H9 (cell line): ENCODE measurements around the gene RFX1. TPM values are rescaled to one million over a fixed set of nuclear protein-coding genes. Genes with fewer than 3 reads are reported as not detected.

ENCODE experiments used
- DNase-seq: peaks from one replicate; pipeline ENCODE4 v3.0.0-alpha.2; 2017
- H2AFZ ChIP-seq: one replicate; pipeline ENCODE4 v1.6.1; 2013; ENCODE audit warnings: mild to moderate bottlenecking, low read length, control low read depth, moderate library complexity
- H2AK5ac ChIP-seq: 2 replicates; pipeline ENCODE4 v1.6.1; 2013; ENCODE audit warnings: low read length, control low read depth, mixed read lengths; ENCODE audit not compliant: insufficient read length
- H2BK120ac ChIP-seq: one replicate; pipeline ENCODE4 v1.6.1; 2013; ENCODE audit warnings: low read depth, mild to moderate bottlenecking, low read length, control low read depth, inconsistent platforms; ENCODE audit not compliant: poor library complexity, severe bottlenecking
- H2BK12ac ChIP-seq: 2 replicates; pipeline ENCODE4 v1.6.1; 2013; ENCODE audit warnings: low read length, control low read depth, mixed read lengths, low read depth; ENCODE audit not compliant: insufficient read length
- H2BK15ac ChIP-seq: 2 replicates; pipeline ENCODE4 v1.6.1; 2013; ENCODE audit warnings: low read depth, low read length, control low read depth
- H2BK20ac ChIP-seq: one replicate; pipeline ENCODE4 v1.6.1; 2013; ENCODE audit warnings: low read depth, mild to moderate bottlenecking, low read length, control low read depth, inconsistent platforms; ENCODE audit not compliant: poor library complexity, severe bottlenecking
- H2BK5ac ChIP-seq: 2 replicates; pipeline ENCODE4 v1.6.1; 2013; ENCODE audit warnings: low read length, control low read depth, mixed read lengths; ENCODE audit not compliant: insufficient read length
- H3K14ac ChIP-seq: 2 replicates; pipeline ENCODE4 v1.6.1; 2013; ENCODE audit warnings: low read length, control low read depth; ENCODE audit not compliant: insufficient read depth
- H3K18ac ChIP-seq: 2 replicates; pipeline ENCODE4 v1.6.1; 2013; ENCODE audit warnings: low read depth, mild to moderate bottlenecking, mixed read lengths, low read length, control low read depth; ENCODE audit not compliant: insufficient read length
- H3K23ac ChIP-seq: 2 replicates; pipeline ENCODE4 v1.6.1; 2013; ENCODE audit warnings: low read length, control low read depth, mixed read lengths, low read depth; ENCODE audit not compliant: insufficient read length
- H3K23me2 ChIP-seq: 2 replicates; pipeline ENCODE4 v1.6.1; 2013; ENCODE audit warnings: low read depth, mild to moderate bottlenecking, mixed read lengths, low read length, control low read depth; ENCODE audit not compliant: insufficient read length, poor library complexity, severe bottlenecking
- H3K27ac ChIP-seq: 2 replicates; pipeline ENCODE4 v1.5.1; 2013; ENCODE audit warnings: low read length, control low read depth, mixed read lengths, low read depth; ENCODE audit not compliant: insufficient read length
- H3K27me3 ChIP-seq: 2 replicates; pipeline ENCODE4 v1.6.1; 2013; ENCODE audit warnings: low read length, control low read depth, inconsistent platforms; ENCODE audit not compliant: insufficient read depth
- H3K4ac ChIP-seq: 2 replicates; pipeline ENCODE4 v1.6.1; 2013; ENCODE audit warnings: low read depth, mild to moderate bottlenecking, control low read depth, inconsistent platforms, low read length, moderate library complexity
- H3K4me1 ChIP-seq: 2 replicates; pipeline ENCODE4 v1.6.1; 2013; ENCODE audit warnings: low read length, control low read depth, inconsistent platforms; ENCODE audit not compliant: insufficient read depth
- H3K4me2 ChIP-seq: 2 replicates; pipeline ENCODE4 v1.6.1; 2013; ENCODE audit warnings: low read length, control low read depth, mixed read lengths; ENCODE audit not compliant: insufficient read length, insufficient read depth
- H3K56ac ChIP-seq: 2 replicates; pipeline ENCODE4 v1.6.1; 2013; ENCODE audit warnings: low read depth, mild to moderate bottlenecking, mixed read lengths, low read length, control low read depth; ENCODE audit not compliant: insufficient read length
- H3K79me1 ChIP-seq: 2 replicates; pipeline ENCODE4 v1.6.1; 2013; ENCODE audit warnings: low read depth, mild to moderate bottlenecking, moderate library complexity, low read length, control low read depth, inconsistent platforms; ENCODE audit not compliant: insufficient read depth, poor library complexity, severe bottlenecking
- H3K79me2 ChIP-seq: 2 replicates; pipeline ENCODE4 v1.6.1; 2013; ENCODE audit warnings: low read length, control low read depth, inconsistent platforms; ENCODE audit not compliant: insufficient read depth
- H3K9ac ChIP-seq: 2 replicates; pipeline ENCODE4 v1.6.1; 2013; ENCODE audit warnings: low read length, control low read depth, mixed read lengths; ENCODE audit not compliant: insufficient read length; ENCODE audit errors: extremely low read depth
- H3K9me3 ChIP-seq: one replicate; pipeline ENCODE4 v1.6.1; 2013; ENCODE audit warnings: low read depth, low read length, inconsistent platforms; ENCODE audit not compliant: control insufficient read depth
- H3T11ph ChIP-seq: one replicate; pipeline ENCODE4 v1.6.1; 2013; ENCODE audit warnings: mild to moderate bottlenecking, low read length, control low read depth, inconsistent platforms
- H4K20me1 ChIP-seq: one replicate; pipeline ENCODE4 v1.6.1; 2013; ENCODE audit not compliant: control insufficient read depth, insufficient read length, insufficient read depth
- H4K5ac ChIP-seq: 2 replicates; pipeline ENCODE4 v1.6.1; 2013; ENCODE audit warnings: low read depth, mild to moderate bottlenecking, mixed read lengths, low read length, control low read depth; ENCODE audit not compliant: insufficient read length
- H4K8ac ChIP-seq: replicated peaks from 2 replicates; pipeline ENCODE4 v1.6.1; 2013; ENCODE audit warnings: low read length, control low read depth, mixed read lengths, low read depth; ENCODE audit not compliant: insufficient read length
- H4K91ac ChIP-seq: 2 replicates; pipeline ENCODE4 v1.6.1; 2013; ENCODE audit warnings: low read depth, mild to moderate bottlenecking, moderate library complexity, mixed read lengths, low read length, control low read depth; ENCODE audit not compliant: insufficient read length
- H3K27ac Mint-ChIP-seq, 3 experiments: 2 replicates in 2 of 3; 3 replicates in 1 of 3; pipeline ENCODE4 v1.8.0; 2020 to 2021; ENCODE audit warnings: mixed read lengths in 3 of 3, mild to moderate bottlenecking in 1 of 3, moderate library complexity in 1 of 3
- H3K27me3 Mint-ChIP-seq: 2 replicates; pipeline ENCODE4 v1.8.0; 2021; ENCODE audit warnings: low read depth, mild to moderate bottlenecking, moderate library complexity, mixed read lengths
- H3K36me3 Mint-ChIP-seq, 3 experiments: 2 replicates in 2 of 3; 3 replicates in 1 of 3; pipeline ENCODE4 v1.8.0; 2020 to 2021; ENCODE audit warnings: low read depth in 3 of 3, mixed read lengths in 3 of 3; ENCODE audit not compliant: insufficient read depth in 1 of 3
- H3K4me1 Mint-ChIP-seq, 2 experiments: 2 replicates each; pipeline ENCODE4 v1.8.0; 2020; ENCODE audit warnings: mixed read lengths in 2 of 2
- H3K4me3 Mint-ChIP-seq, 2 experiments: 2 replicates in 1 of 2; 3 replicates in 1 of 2; pipeline ENCODE4 v1.8.0; 2020 to 2021; ENCODE audit warnings: mild to moderate bottlenecking in 2 of 2, mixed read lengths in 2 of 2, moderate library complexity in 1 of 2
- H3K9me3 Mint-ChIP-seq, 2 experiments: 2 replicates in 1 of 2; 3 replicates in 1 of 2; pipeline ENCODE4 v1.8.0; 2020; ENCODE audit warnings: mild to moderate bottlenecking in 2 of 2, mixed read lengths in 2 of 2, moderate library complexity in 1 of 2
- CTCF ChIP-seq: fragments of 200-600 bp; sonication (generic); conservative IDR thresholded peaks from 3 replicates; pipeline ENCODE4 v1.8.0; 2021; ENCODE audit warnings: antibody characterized with exemption, mild to moderate bottlenecking
- WGBS: extraction: QIAGEN DNeasy Blood & Tissue Kit; methylation state at CpG from one replicate; pipeline ENCODE4 v1.1.7; 2013; ENCODE audit warnings: missing lambda C conversion rate, low lambda C conversion rate, mixed read lengths; ENCODE audit not compliant: insufficient read length; ENCODE audit errors: extremely low coverage; 5-methylcytosine and 5-hydroxymethylcytosine counted together
- total RNA-seq: library from RNA; stranded (reverse); gene quantifications from 2 replicates; pipeline ENCODE4 v1.2.1, GENCODE V29; 2021

RFX1 gene
- total RNA-seq, 1 experiment from 2014 or later, result 21.4 TPM

- H3K9me3 Mint-ChIP-seq, result no peaks in the 10 kb centered on the region
- no peaks in the 10 kb centered on the region for H3K27me3 Mint-ChIP-seq
- Histone ChIP-seq H3K9me3 (no peaks in the 10 kb centered on the region), H4K20me1 (no peaks in the 10 kb centered on the region), H3K14ac (no peak overlapping the region), H3K9ac (no peak overlapping the region), H3K4me2 (no peak overlapping the region), H3K4me1 (no peaks in the 10 kb centered on the region), H3K27ac (no peak overlapping the region), H4K8ac (no peak overlapping the region), H2BK15ac (no peak overlapping the region), H2BK5ac (no peak overlapping the region), H3K79me1 (no peaks in the 10 kb centered on the region), H3T11ph (no peak overlapping the region), H3K79me2 (no peaks in the 10 kb centered on the region), H4K91ac (no peak overlapping the region), H3K27me3 (no peaks in the 10 kb centered on the region), H2BK120ac (no peak overlapping the region), H3K56ac (no peak overlapping the region), H3K23ac (no peak overlapping the region), H4K5ac (no peak overlapping the region), H3K18ac (no peak overlapping the region), H2BK12ac (no peak overlapping the region), H3K23me2 (no peaks in the 10 kb centered on the region), H3K4ac (no peak overlapping the region), H2BK20ac (no peak overlapping the region), H2AFZ (no peak overlapping the region), H2AK5ac (no peak overlapping the region)
- no peak overlapping the region for H3K4me3 Mint-ChIP-seq
- no peaks in the 10 kb centered on the region for H3K4me1 Mint-ChIP-seq
- peaks cover 12 to 79% (median 42%) of the 10 kb centered on the region in 3 experiments; a peak in 6 of 7 replicates for H3K36me3 Mint-ChIP-seq
- no CpG with 5 or more reads among the region's 3 CpGs for WGBS
- TF ChIP-seq CTCF, result no peak
- no peak for DNase-seq
- no peak overlapping the region for H3K27ac Mint-ChIP-seq
These were observed 91.3 kb downstream of the RFX1 start for GRCh38 chr19:13914777-13915176.
